ENCODE measurements around the gene MID2. TPM values are rescaled to one million over a fixed set of nuclear protein-coding genes. Genes with fewer than 3 reads are reported as not detected.

Gene MID2
- total RNA-seq, 1 donor from 2014 or later, result 5.1 TPM

DNA sequence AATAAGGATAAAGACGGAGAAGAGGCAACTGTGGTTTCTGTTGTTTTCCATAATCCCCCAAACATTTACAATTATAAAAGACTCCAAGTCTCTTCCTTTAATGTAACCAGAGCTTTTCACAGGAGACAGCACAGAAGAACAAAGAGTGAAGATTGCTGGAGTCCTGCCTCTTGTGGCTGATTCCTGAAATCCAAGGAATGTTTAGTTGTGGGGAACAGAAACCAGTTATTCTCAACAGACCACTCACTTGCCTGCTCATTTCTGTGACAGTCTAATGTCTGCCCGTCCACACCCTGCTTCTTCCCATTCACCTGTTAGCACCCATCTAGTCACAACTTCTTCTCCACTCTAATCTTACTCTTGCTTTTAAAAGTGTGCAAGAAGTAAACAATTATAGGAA lies 144.4 kb downstream of the MID2 start:
- H3K4me3 Mint-ChIP-seq, result no peak overlapping the region
- no peaks in the 10 kb centered on the region for H3K36me3 Mint-ChIP-seq (ENCODE audit: low read depth)
- H3K4me1 Mint-ChIP-seq, result no peaks in the 10 kb centered on the region
- peaks cover 6% of the 10 kb centered on the region for H3K9me3 Mint-ChIP-seq
- TF ChIP-seq, protein P1, sequence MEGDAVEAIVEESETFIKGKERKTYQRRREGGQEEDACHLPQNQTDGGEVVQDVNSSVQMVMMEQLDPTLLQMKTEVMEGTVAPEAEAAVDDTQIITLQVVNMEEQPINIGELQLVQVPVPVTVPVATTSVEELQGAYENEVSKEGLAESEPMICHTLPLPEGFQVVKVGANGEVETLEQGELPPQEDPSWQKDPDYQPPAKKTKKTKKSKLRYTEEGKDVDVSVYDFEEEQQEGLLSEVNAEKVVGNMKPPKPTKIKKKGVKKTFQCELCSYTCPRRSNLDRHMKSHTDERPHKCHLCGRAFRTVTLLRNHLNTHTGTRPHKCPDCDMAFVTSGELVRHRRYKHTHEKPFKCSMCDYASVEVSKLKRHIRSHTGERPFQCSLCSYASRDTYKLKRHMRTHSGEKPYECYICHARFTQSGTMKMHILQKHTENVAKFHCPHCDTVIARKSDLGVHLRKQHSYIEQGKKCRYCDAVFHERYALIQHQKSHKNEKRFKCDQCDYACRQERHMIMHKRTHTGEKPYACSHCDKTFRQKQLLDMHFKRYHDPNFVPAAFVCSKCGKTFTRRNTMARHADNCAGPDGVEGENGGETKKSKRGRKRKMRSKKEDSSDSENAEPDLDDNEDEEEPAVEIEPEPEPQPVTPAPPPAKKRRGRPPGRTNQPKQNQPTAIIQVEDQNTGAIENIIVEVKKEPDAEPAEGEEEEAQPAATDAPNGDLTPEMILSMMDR (conservative IDR thresholded peaks at IDR 0.05), result no peak
- H3K27me3 Mint-ChIP-seq (ENCODE audit: low read depth), result no peaks in the 10 kb centered on the region
- no peak for DNase-seq (ENCODE audit: low read depth, low spot score)
- H3K27ac Mint-ChIP-seq (ENCODE audit: unreplicated experiment), result no peak overlapping the region

DNA sequence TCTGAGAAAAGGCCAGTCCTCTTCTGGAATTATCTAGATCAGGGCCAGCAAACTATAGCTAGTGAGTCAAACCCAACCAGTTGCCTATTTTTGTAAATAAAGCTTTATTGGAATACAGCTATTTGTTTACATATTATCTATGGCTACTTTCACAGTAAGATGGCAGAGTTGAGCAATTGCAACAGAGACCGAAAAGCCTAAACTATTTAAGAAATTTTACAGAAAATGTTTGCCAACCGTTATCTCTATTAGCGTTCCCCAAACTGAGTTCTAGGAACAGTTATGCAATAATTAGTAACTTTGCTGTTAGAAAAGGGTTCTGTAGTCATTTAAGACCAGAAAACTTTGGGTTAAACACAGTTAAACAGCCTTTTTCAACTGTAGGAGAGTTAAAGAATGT lies 146.0 kb downstream of the MID2 start:
- Mint-ChIP-seq H3K27ac (ENCODE audit: unreplicated experiment) (no peak overlapping the region), H3K36me3 (ENCODE audit: low read depth) (no peaks in the 10 kb centered on the region), H3K9me3 (peaks cover 9% of the 10 kb centered on the region), H3K4me1 (no peaks in the 10 kb centered on the region), H3K27me3 (ENCODE audit: low read depth) (no peaks in the 10 kb centered on the region), H3K4me3 (no peak overlapping the region)
- TF ChIP-seq, protein P1 (conservative IDR thresholded peaks at IDR 0.05), result no peak
- DNase-seq (ENCODE audit: low read depth, low spot score), result no peak

Other genes starting within 250 kb of the MID2 start
- 68.6 and 71.2 TPM in 2 replicates for gene PRPS1, start 197.4 kb upstream of the MID2 start, total RNA-seq
- 22.3 and 23.2 TPM in 2 replicates for gene TSC22D3, start 50.1 kb upstream of the MID2 start, total RNA-seq
- gene NCBP2L, start 48.1 kb upstream of the MID2 start, total RNA-seq, result not detected in 2 replicates
- gene TEX13B, start 156.5 kb downstream of the MID2 start, total RNA-seq, result not detected in 2 replicates
- gene VSIG1, start 219.2 kb downstream of the MID2 start, total RNA-seq, result not detected in 2 replicates